Measurements from ENCODE around the gene BGLAP.
"Not testable (repeated sequence)": the region's sequence is repeated elsewhere in the genome, so short reads cannot be mapped to it uniquely, and the experiment has no call there.

BGLAP gene

GRCh38 chr1:156241926-156242325, at the start of gene BGLAP:
BGLAP (plus strand) TSS chr1:156242184; CDS start chr1:156242232, 48 bp downstream.
- no peak for DNase-seq (ENCODE audit: low spot score)

GRCh38 chr1:156193208-156193487, 48.8 kb upstream of the BGLAP start:
- no peak for DNase-seq (ENCODE audit: low spot score)

- DNase-seq (ENCODE audit: low spot score), result peak; percentile 99
Measured at GRCh38 chr1:156193488-156194299, 48.3 kb upstream of the BGLAP start, which contains the start of gene SLC25A44. SLC25A44 (plus strand) TSS chr1:156194104; CDS start chr1:156199848, 5,744 bp downstream.

GRCh38 chr1:156194300-156194652, 47.7 kb upstream of the BGLAP start:
- no peak for DNase-seq (ENCODE audit: low spot score)

GRCh38 chr1:156195853-156196252, 46.1 kb upstream of the BGLAP start:
- no peak for DNase-seq (ENCODE audit: low spot score)

GRCh38 chr1:156196445-156196844, 45.5 kb upstream of the BGLAP start:
- DNase-seq (ENCODE audit: low spot score), result no peak

GRCh38 chr1:156198831-156199349, 43.1 kb upstream of the BGLAP start:
- DNase-seq (ENCODE audit: low spot score), result no peak

GRCh38 chr1:156200044-156200443, 41.9 kb upstream of the BGLAP start:
- DNase-seq (ENCODE audit: low spot score), result no peak

GRCh38 chr1:156203331-156203730, 38.7 kb upstream of the BGLAP start:
- no peak for DNase-seq (ENCODE audit: low spot score)

DNA sequence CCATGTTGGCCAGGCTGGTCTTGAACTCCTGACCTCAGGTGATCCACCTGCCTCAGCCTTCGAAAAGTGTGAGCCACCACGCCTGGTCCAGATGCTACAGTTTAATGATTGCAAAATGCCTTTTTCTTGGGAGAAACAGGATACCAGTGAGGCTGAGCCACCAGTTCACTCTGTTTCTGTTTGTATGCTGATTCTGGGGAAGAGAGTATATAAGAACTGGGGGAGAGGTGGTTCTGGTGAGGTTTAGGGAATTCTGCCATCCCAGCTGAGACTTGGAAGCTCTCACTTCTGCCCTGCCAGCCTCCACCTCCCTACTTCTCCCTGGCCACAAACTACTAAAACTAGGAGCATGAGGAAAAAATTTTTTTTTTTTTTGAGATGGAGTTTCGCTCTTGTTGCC, 37.3 kb upstream of the BGLAP start:
- no peak for DNase-seq (ENCODE audit: low spot score)

DNA sequence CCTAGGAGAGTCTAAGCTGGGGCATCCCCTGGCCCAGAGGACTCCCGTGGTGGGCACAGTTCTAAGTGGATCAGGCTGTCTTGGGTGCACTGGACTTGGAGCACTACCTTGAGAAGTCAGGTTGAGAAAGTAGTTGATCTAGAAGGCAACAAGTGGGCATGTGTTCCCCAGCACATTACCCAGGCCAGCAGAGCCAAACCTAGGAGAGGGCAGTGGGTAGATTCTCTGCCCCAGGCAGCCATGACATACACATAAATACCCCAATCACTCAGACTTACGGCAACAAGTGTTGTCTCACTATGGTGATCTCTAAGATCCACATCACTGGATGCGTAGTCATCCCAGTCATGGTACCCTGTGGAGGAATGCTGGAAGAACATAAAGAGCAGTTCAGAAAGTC, 30.7 kb upstream of the BGLAP start:
- no peak for DNase-seq (ENCODE audit: low spot score)

GRCh38 chr1:156212130-156212529, 29.9 kb upstream of the BGLAP start:
- DNase-seq (ENCODE audit: low spot score), result no peak

DNA sequence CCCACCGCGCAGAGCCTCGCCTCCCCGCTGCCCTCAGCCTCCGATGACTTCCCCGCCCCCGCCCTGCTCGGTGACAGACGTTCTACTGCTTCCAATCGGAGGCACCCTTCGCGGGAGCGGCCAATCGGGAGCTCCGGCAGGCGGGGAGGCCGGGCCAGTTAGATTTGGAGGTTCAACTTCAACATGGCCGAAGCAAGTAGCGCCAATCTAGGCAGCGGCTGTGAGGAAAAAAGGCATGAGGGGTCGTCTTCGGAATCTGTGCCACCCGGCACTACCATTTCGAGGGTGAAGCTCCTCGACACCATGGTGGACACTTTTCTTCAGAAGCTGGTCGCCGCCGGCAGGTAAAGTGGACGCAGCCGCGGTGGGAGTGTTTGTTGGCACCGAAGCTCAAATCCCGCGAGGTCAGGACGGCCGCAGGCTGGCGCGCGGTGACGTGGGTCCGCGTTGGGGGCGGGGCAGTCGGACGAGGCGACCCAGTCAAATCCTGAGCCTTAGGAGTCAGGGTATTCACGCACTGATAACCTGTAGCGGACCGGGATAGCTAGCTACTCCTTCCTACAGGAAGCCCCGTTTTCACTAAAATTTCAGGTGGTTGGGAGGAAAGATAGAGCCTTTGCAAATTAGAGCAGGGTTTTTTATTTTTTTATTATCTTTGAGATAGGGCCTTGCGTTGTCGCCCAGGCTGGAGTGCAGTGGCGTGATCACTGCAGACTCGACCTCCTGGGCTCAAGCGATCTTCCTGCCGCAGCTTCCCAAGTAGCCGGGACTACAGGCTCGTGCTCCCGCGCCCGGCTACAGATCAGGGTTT, 28.9 kb upstream of the BGLAP start, which contains the start of gene PMF1:
Gene PMF1, plus strand, starts transcription at position 175 of the 811 bp plus-strand sequence. Its CDS starts 9 bp downstream, at position 184.
- peak; percentile 95 for DNase-seq (ENCODE audit: low spot score)

- DNase-seq (ENCODE audit: low spot score), result no peak
Measured at GRCh38 chr1:156213644-156213966, 28.4 kb upstream of the BGLAP start.

GRCh38 chr1:156214024-156214748, 27.8 kb upstream of the BGLAP start:
- no peak for DNase-seq (ENCODE audit: low spot score)

GRCh38 chr1:156216361-156217086, 25.5 kb upstream of the BGLAP start:
- DNase-seq (ENCODE audit: low spot score), result not testable (repeated sequence)

GRCh38 chr1:156217871-156218270, 24.1 kb upstream of the BGLAP start:
- no peak for DNase-seq (ENCODE audit: low spot score)

- DNase-seq (ENCODE audit: low spot score), result no peak
Measured at GRCh38 chr1:156220226-156220625, 21.8 kb upstream of the BGLAP start.

DNA sequence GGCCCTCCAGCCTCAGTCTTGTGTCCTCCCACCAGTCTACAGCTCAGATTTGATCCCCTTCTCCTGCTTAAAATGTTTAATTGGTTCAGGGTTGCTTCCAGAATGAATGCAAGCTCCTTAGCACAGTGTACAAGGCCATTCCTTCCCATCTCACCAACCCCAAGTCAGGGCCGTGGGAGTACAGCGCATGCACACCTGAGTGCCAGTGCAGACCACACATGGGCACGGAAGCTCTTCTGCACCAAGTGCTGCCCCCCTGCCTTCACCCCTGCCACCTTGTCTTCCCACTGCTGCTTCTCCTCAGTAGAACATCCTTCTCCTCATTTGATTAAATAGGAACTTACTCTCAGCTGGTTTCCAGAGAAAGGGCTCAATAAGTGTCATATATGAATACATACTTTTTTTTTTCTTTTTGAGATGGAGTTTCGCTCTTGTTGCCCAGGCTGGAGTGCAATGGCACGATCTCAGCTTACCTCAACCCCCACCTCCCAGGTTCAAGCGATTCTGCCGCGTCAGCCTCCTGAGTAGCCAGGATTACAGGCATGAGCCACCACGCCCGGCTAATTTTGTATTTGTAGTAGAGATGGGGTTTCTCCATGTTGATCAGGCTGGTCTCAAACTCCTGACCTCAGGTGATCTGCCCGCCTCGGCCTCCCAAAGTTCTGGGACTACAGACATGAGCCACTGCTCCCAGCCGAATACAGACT, 19.8 kb upstream of the BGLAP start:
- no peak for DNase-seq (ENCODE audit: low spot score)

DNA sequence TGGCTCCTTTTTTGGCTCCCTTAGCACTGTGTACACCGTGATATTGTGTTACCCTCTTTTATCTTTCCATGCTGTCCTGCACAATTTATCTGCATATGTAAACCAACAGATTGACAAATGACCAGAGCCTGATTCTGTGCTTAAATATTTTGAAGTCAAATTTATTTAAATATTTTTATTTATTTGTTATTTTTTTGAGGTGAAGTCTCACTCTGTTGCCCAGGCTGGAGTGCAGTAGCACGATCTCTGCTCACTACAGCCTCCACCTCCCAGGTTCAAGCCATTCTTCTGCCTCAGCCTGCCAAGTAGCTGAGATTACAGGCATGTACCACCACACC, 16.3 kb upstream of the BGLAP start:
- DNase-seq (ENCODE audit: low spot score), result no peak

DNA sequence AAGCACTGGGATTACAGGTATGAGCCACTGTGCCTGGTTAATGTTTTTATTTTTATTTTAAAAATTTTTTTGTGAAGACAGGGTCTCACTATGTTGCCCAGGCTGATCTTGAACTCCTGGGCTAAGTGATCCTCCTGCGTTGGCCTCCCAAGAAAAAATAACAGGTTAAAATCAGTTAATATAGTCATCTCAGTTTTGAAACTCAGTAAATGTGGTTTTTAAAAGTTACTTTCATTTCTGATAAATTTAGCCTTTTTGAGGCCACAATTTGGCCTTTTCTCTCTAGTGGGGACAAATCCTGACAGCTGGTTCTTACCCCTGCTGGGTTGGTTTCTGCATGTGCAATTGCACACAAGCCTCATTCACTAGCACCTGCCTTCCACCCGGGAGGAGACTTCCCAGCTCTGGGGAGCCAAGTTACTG, 15.9 kb upstream of the BGLAP start:
- DNase-seq (ENCODE audit: low spot score), result no peak

Data from LoVo (cell line).